OCI-LY1 (cell line): Measurements from ENCODE around the gene PYY.

Experiments used
- EZH2 ChIP-seq: fragments of 200-600 bp; sonication (generic), shearing (Covaris generic); IDR thresholded peaks from 2 replicates; pipeline ENCODE4 v1.8.0; 2017; ENCODE audit warnings: borderline replicate concordance, mixed run types, mild to moderate bottlenecking, antibody characterized with exemption, low read length, moderate library complexity, mixed read lengths
- TF ChIP-seq, protein P1 (sequence below): fragments of 200-600 bp; sonication (generic), shearing (Covaris generic); IDR thresholded peaks from 2 replicates; pipeline ENCODE4 v1.5.1; 2017; ENCODE audit warnings: mild to moderate bottlenecking, antibody characterized with exemption, low read length, moderate library complexity, mixed read lengths

DNA sequence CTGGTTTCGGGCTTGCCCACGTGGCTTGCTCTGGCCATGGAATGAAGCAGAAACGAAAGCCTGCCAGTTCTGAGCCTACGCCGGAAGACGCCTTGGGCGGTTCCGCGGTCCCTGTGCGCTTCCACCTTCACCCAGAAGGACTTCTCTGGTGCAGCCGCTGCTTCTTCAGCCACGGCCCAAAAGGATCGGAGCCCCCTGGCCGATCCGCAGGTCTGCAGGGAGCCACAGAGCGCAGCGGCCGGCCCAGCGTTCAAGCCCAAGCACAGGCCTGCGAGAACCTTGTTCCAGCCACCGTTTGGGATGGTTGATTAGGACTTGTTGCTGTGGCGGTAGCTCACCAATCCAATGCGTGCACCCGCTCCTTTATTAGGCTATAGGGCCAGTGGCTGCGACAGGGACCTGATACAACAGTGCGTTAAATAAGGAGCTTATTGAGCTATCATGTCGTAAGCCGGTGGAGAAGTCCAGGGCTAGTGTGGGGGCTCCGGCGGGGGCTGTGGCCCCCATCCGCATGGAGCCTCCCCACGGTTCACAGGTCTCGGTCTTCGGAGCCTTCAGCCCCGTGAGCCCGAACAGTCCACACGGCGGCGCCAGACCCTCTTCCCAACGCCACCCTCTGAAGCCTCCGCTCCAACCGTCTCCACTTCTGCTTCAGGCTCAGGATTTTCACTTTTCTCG is 36.3 kb downstream of the PYY start:
- TF ChIP-seq, protein P1, sequence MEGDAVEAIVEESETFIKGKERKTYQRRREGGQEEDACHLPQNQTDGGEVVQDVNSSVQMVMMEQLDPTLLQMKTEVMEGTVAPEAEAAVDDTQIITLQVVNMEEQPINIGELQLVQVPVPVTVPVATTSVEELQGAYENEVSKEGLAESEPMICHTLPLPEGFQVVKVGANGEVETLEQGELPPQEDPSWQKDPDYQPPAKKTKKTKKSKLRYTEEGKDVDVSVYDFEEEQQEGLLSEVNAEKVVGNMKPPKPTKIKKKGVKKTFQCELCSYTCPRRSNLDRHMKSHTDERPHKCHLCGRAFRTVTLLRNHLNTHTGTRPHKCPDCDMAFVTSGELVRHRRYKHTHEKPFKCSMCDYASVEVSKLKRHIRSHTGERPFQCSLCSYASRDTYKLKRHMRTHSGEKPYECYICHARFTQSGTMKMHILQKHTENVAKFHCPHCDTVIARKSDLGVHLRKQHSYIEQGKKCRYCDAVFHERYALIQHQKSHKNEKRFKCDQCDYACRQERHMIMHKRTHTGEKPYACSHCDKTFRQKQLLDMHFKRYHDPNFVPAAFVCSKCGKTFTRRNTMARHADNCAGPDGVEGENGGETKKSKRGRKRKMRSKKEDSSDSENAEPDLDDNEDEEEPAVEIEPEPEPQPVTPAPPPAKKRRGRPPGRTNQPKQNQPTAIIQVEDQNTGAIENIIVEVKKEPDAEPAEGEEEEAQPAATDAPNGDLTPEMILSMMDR, result peak; percentile 5; the same call in 1 of the 2 replicates
- no peak for TF ChIP-seq EZH2
